Hepatocyte (in vitro differentiated cells): ENCODE data around the gene SLC43A1. TPM values are rescaled to one million over a fixed set of nuclear protein-coding genes. Genes with fewer than 3 reads are reported as not detected.

Experiments
- DNase-seq: peaks from one replicate; pipeline ENCODE4 v3.0.0-alpha.2; 2016; ENCODE audit warnings: low spot score
- H2AFZ ChIP-seq: fragments of 200-600 bp; sonication (generic); 2 replicates; pipeline ENCODE4 v1.6.0; 2016; ENCODE audit warnings: antibody characterized with exemption, mild to moderate bottlenecking
- H3K27ac ChIP-seq: fragments of 200-600 bp; sonication (generic); 2 replicates; pipeline ENCODE4 v1.5.1; 2016; ENCODE audit warnings: mild to moderate bottlenecking
- H3K27me3 ChIP-seq: fragments of 200-600 bp; sonication (generic); 2 replicates; pipeline ENCODE4 v1.6.1; 2016
- H3K36me3 ChIP-seq: fragments of 200-600 bp; sonication (generic); replicated peaks from 2 replicates; pipeline ENCODE4 v1.5.1; 2016; ENCODE audit warnings: low read depth; ENCODE audit not compliant: insufficient read depth
- H3K4me1 ChIP-seq: fragments of 200-600 bp; sonication (generic); 2 replicates; pipeline ENCODE4 v1.5.1; 2016; ENCODE audit warnings: mild to moderate bottlenecking, moderate library complexity; ENCODE audit not compliant: insufficient read depth
- H3K4me2 ChIP-seq: fragments of 200-600 bp; sonication (generic); 2 replicates; pipeline ENCODE4 v1.6.0; 2016
- H3K4me3 ChIP-seq: fragments of 200-600 bp; sonication (generic); 2 replicates; pipeline ENCODE4 v1.5.1; 2016; ENCODE audit warnings: mild to moderate bottlenecking
- H3K79me2 ChIP-seq: fragments of 200-600 bp; sonication (generic); 2 replicates; pipeline ENCODE4 v1.6.0; 2017; ENCODE audit warnings: mild to moderate bottlenecking
- H3K9me2 ChIP-seq: fragments of 200-600 bp; sonication (generic); replicated peaks from 2 replicates; pipeline ENCODE4 v1.6.0; 2017; ENCODE audit warnings: mild to moderate bottlenecking; ENCODE audit not compliant: insufficient read depth
- H3K9me3 ChIP-seq: fragments of 200-600 bp; sonication (generic); 2 replicates; pipeline ENCODE4 v1.5.1; 2016; ENCODE audit warnings: low read depth, mild to moderate bottlenecking
- H4K20me1 ChIP-seq: fragments of 200-600 bp; sonication (generic); 2 replicates; pipeline ENCODE4 v1.6.0; 2016; ENCODE audit warnings: mild to moderate bottlenecking; ENCODE audit not compliant: insufficient read depth, poor library complexity, severe bottlenecking
- CTCF ChIP-seq: fragments of 200-600 bp; sonication (generic); IDR thresholded peaks from 2 replicates; pipeline ENCODE4 v1.5.1; 2016; ENCODE audit warnings: antibody characterized with exemption, mild to moderate bottlenecking; ENCODE audit not compliant: poor library complexity
- EZH2 ChIP-seq: fragments of 200-600 bp; sonication (generic); IDR thresholded peaks from 2 replicates; pipeline ENCODE4 v1.6.1; 2016; ENCODE audit warnings: antibody characterized with exemption, mild to moderate bottlenecking, borderline replicate concordance
- EZH2phosphoT487 ChIP-seq: fragments of 200-600 bp; sonication (generic); IDR thresholded peaks from one replicate; pipeline ENCODE4 v1.6.1; 2018; ENCODE audit warnings: antibody characterized with exemption, mild to moderate bottlenecking, low read depth, moderate library complexity; ENCODE audit not compliant: unreplicated experiment, severe bottlenecking
- WGBS: methylation state at CpG from one replicate; pipeline ENCODE4 v1.1.6; 2016; ENCODE audit warnings: low lambda C conversion rate; ENCODE audit errors: missing lambda C conversion rate; 5-methylcytosine and 5-hydroxymethylcytosine counted together
- polyA plus RNA-seq: library from polyadenylated mRNA; unstranded; fragments of >200 nt; fragmentation: Nextera tagmentation; extraction: Ambion mirVana; gene quantifications from 2 replicates; pipeline ENCODE4 v1.2.1, GENCODE V29; 2016
- total RNA-seq: library from RNA; depleted of rRNA; stranded (reverse); fragments of >200 nt; gene quantifications from 2 replicates; pipeline ENCODE4 v1.2.3, GENCODE V29; 2014

Gene SLC43A1
- total and polyA plus RNA-seq, 2 experiments from 2014 or later, result 39.5 to 40.4 TPM

- H3K4me1 ChIP-seq, result no peaks in the 10 kb centered on the region
- H3K27me3 ChIP-seq, result no peaks in the 10 kb centered on the region
- H3K9me3 ChIP-seq, result no peaks in the 10 kb centered on the region
- no peak overlapping the region for H3K4me3 ChIP-seq
- no peak for TF ChIP-seq EZH2
- no peak for TF ChIP-seq EZH2phosphoT487
- TF ChIP-seq CTCF, result no peak
- WGBS, result 82% methylated on average over 7 of the region's 8 CpGs
- no peak overlapping the region for H3K27ac ChIP-seq
- no peak overlapping the region for H2AFZ ChIP-seq
- H3K79me2 ChIP-seq, result no peaks in the 10 kb centered on the region
- DNase-seq, result no peak
- no peak overlapping the region for H3K4me2 ChIP-seq
- no peaks in the 10 kb centered on the region for H3K9me2 ChIP-seq
- no peaks in the 10 kb centered on the region for H4K20me1 ChIP-seq
- no peaks in the 10 kb centered on the region for H3K36me3 ChIP-seq
Measured at GRCh38 chr11:57556041-57556440, 40.5 kb upstream of the SLC43A1 start.

- no peaks in the 10 kb centered on the region for H3K36me3 ChIP-seq
- no peaks in the 10 kb centered on the region for H3K79me2 ChIP-seq
- 88% methylated on average over 2 of the region's 2 CpGs for WGBS
Measured at GRCh38 chr11:57555393-57555792, 39.9 kb upstream of the SLC43A1 start.

GRCh38 chr11:57552479-57552878 is 37.0 kb upstream of the SLC43A1 start:
- Histone ChIP-seq H3K4me1 (no peaks in the 10 kb centered on the region), H3K4me2 (no peak overlapping the region), H3K4me3 (no peak overlapping the region), H3K9me2 (no peaks in the 10 kb centered on the region), H2AFZ (no peak overlapping the region), H3K27me3 (no peaks in the 10 kb centered on the region), H3K9me3 (no peaks in the 10 kb centered on the region), H3K79me2 (no peaks in the 10 kb centered on the region), H4K20me1 (no peaks in the 10 kb centered on the region), H3K27ac (no peak overlapping the region), H3K36me3 (no peaks in the 10 kb centered on the region)
- DNase-seq, result no peak
- no peak for TF ChIP-seq EZH2
- TF ChIP-seq CTCF, result no peak
- TF ChIP-seq EZH2phosphoT487, result no peak
- WGBS, result 66% methylated on average over 5 of the region's 5 CpGs

More at GRCh38 chr11:57555393-57555792, 39.9 kb upstream of the SLC43A1 start:
- Histone ChIP-seq H4K20me1 (no peaks in the 10 kb centered on the region), H3K9me3 (no peaks in the 10 kb centered on the region), H3K4me2 (no peak overlapping the region), H3K4me1 (no peaks in the 10 kb centered on the region), H3K27me3 (no peaks in the 10 kb centered on the region), H3K4me3 (no peak overlapping the region), H3K27ac (no peak overlapping the region), H2AFZ (no peak overlapping the region), H3K9me2 (no peaks in the 10 kb centered on the region)
- TF ChIP-seq CTCF, result no peak
- TF ChIP-seq EZH2, result no peak
- no peak for DNase-seq

GRCh38 chr11:57551941-57552340 is 36.4 kb upstream of the SLC43A1 start:
- H3K79me2 ChIP-seq, result no peaks in the 10 kb centered on the region
- H3K36me3 ChIP-seq, result no peaks in the 10 kb centered on the region
- H4K20me1 ChIP-seq, result no peaks in the 10 kb centered on the region
- no peaks in the 10 kb centered on the region for H3K27me3 ChIP-seq
- H3K9me2 ChIP-seq, result no peaks in the 10 kb centered on the region
- WGBS, result 93% methylated on average over 4 of the region's 4 CpGs
- no peak overlapping the region for H2AFZ ChIP-seq
- no peak overlapping the region for H3K4me3 ChIP-seq
- no peak overlapping the region for H3K4me2 ChIP-seq
- no peaks in the 10 kb centered on the region for H3K4me1 ChIP-seq
- no peak for TF ChIP-seq EZH2
- TF ChIP-seq CTCF, result no peak
- no peak for TF ChIP-seq EZH2phosphoT487
- H3K27ac ChIP-seq, result no peak overlapping the region
- no peak for DNase-seq
- H3K9me3 ChIP-seq, result no peaks in the 10 kb centered on the region
